Uterus (tissue), 4 donors: ENCODE data around the gene PDCD1LG2. TPM values are rescaled to one million over a fixed set of nuclear protein-coding genes. Genes with fewer than 3 reads are reported as not detected.

Experiments used
- DNase-seq, 2 donors: peaks; one replicate each; pipeline ENCODE4 v3.0.0-alpha.2; 2019 to 2020
- H3K27ac ChIP-seq, 2 donors: fragments of 200-600 bp; sonication (generic); 1 replicate in 1 of 2; 2 replicates in 1 of 2; pipeline ENCODE4 v1.5.1; 2016 to 2018
- H3K27me3 ChIP-seq, 2 donors: fragments of 200-600 bp; sonication (generic); one replicate each; pipeline ENCODE4 v1.5.1; 2018 to 2019; ENCODE audit warnings: control low read depth in 1 of 2
- H3K36me3 ChIP-seq, 2 donors: fragments of 200-600 bp; sonication (generic); one replicate each; pipeline ENCODE4 v1.5.1; 2019; ENCODE audit warnings: control low read depth in 1 of 2
- H3K4me1 ChIP-seq, 2 donors: fragments of 200-600 bp; sonication (generic); one replicate each; pipeline ENCODE4 v1.5.1; 2018 to 2019; ENCODE audit warnings: control low read depth in 1 of 2
- H3K4me3 ChIP-seq, 2 donors: fragments of 200-600 bp; sonication (generic); 1 replicate in 1 of 2; 2 replicates in 1 of 2; pipeline ENCODE4 v1.5.1; 2018 to 2019; ENCODE audit warnings: mild to moderate bottlenecking in 1 of 2
- H3K9me3 ChIP-seq, 2 donors: fragments of 200-600 bp; sonication (generic); one replicate each; pipeline ENCODE4 v1.5.1; 2019; ENCODE audit warnings: control low read depth in 1 of 2
- POLR2A ChIP-seq, 2 donors: fragments of 450-650 bp; IDR thresholded peaks; one replicate each; pipeline ENCODE4 v1.6.1; 2016; ENCODE audit warnings: antibody characterized with exemption in 2 of 2, mild to moderate bottlenecking in 1 of 2, moderate library complexity in 1 of 2
- intact Hi-C: fragments of 100-400 bp; cut with DNase I; formaldehyde crosslinking; loops from one replicate; pipeline ENCODE4 v1.15.1; 2023; ENCODE audit warnings: low total_unique reads
- total RNA-seq, 4 donors: library from RNA; depleted of rRNA in 3 of 4; stranded (reverse); fragments of >200 nt in 3 of 4; gene quantifications; one replicate each; pipeline versions ENCODE4 v1.1.0 to v1.2.4, GENCODE V29; 2014 to 2023
- TF ChIP-seq, protein P1 (sequence below), 4 experiments: fragments of 200-600 bp in 2 of 4; fragments of 450-650 bp in 2 of 4; sonication (generic) in 2 of 4; IDR thresholded peaks; one replicate each; pipeline ENCODE4 v1.5.1; 2016 to 2019; ENCODE audit warnings: antibody characterized with exemption in 4 of 4, mild to moderate bottlenecking in 2 of 4, moderate library complexity in 1 of 4
- donor health status: DM: yes; HTN: yes; CAD: no.

Gene PDCD1LG2
- total RNA-seq, 4 donors from 2014 or later, result 0.77 to 5.0 (median 1.6) TPM

- Histone ChIP-seq H3K27me3 (no peaks in the 10 kb centered on the region), H3K9me3 (no peaks in the 10 kb centered on the region), H3K36me3 (no peaks in the 10 kb centered on the region), H3K4me1 (no peaks in the 10 kb centered on the region), H3K27ac (peak overlapping the region in 1 of 2 donors; percentile 41), H3K4me3 (no peak overlapping the region)
- intact Hi-C loops, result no loop called here
- no peak for TF ChIP-seq POLR2A (IDR thresholded peaks at IDR 0.05)
- TF ChIP-seq, protein P1, sequence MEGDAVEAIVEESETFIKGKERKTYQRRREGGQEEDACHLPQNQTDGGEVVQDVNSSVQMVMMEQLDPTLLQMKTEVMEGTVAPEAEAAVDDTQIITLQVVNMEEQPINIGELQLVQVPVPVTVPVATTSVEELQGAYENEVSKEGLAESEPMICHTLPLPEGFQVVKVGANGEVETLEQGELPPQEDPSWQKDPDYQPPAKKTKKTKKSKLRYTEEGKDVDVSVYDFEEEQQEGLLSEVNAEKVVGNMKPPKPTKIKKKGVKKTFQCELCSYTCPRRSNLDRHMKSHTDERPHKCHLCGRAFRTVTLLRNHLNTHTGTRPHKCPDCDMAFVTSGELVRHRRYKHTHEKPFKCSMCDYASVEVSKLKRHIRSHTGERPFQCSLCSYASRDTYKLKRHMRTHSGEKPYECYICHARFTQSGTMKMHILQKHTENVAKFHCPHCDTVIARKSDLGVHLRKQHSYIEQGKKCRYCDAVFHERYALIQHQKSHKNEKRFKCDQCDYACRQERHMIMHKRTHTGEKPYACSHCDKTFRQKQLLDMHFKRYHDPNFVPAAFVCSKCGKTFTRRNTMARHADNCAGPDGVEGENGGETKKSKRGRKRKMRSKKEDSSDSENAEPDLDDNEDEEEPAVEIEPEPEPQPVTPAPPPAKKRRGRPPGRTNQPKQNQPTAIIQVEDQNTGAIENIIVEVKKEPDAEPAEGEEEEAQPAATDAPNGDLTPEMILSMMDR (IDR thresholded peaks at IDR 0.05), result no peak
- no peak for DNase-seq
Observed at GRCh38 chr9:5499157-5499556, 11.2 kb upstream of the PDCD1LG2 start.

GRCh38 chr9:5499889-5500398, 10.4 kb upstream of the PDCD1LG2 start:
- H3K27me3 ChIP-seq, result no peaks in the 10 kb centered on the region
- no peaks in the 10 kb centered on the region for H3K9me3 ChIP-seq
- no peaks in the 10 kb centered on the region for H3K4me1 ChIP-seq
- TF ChIP-seq, protein P1 (IDR thresholded peaks at IDR 0.05), result no peak
- TF ChIP-seq POLR2A (IDR thresholded peaks at IDR 0.05), result no peak
- H3K4me3 ChIP-seq, result no peak overlapping the region
- DNase-seq, result peak in 1 of 2 donors; percentile 45
- intact Hi-C loops, result no loop called here
- H3K36me3 ChIP-seq, result no peaks in the 10 kb centered on the region
- H3K27ac ChIP-seq, result peak overlapping the region; percentile 20 to 59

GRCh38 chr9:5500441-5501235, 9.7 kb upstream of the PDCD1LG2 start:
- H3K9me3 ChIP-seq, result no peaks in the 10 kb centered on the region
- TF ChIP-seq POLR2A (IDR thresholded peaks at IDR 0.05), result no peak
- TF ChIP-seq, protein P1 (IDR thresholded peaks at IDR 0.05), result no peak
- intact Hi-C loops, result no loop called here
- peak in 1 of 2 donors; percentile 37 for DNase-seq
- H3K4me3 ChIP-seq, result no peak overlapping the region
- H3K4me1 ChIP-seq, result no peaks in the 10 kb centered on the region
- no peaks in the 10 kb centered on the region for H3K27me3 ChIP-seq
- no peaks in the 10 kb centered on the region for H3K36me3 ChIP-seq
- H3K27ac ChIP-seq, result peak overlapping the region; percentile 20 to 59

DNA sequence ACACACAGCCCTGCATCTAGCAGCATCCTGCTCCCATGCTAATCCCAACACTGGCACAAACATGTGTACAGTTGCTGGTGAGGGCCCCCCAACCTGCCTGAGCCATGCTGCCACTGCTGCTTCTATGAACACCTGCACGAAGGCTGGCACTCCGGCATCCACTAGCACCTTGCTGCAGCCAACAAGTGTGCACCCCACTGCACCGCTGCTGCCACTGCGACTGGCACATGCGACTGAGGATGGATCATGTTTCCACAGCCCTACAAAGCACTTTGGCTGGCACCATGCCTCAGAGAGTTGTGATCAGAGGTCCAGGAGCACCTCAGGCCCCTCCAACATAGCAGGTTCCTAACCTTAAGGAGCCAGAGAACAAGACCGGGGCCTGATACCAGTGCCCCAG, 7.8 kb upstream of the PDCD1LG2 start:
- no peaks in the 10 kb centered on the region for H3K9me3 ChIP-seq
- DNase-seq, result no peak
- H3K36me3 ChIP-seq, result no peaks in the 10 kb centered on the region
- H3K27me3 ChIP-seq, result no peaks in the 10 kb centered on the region
- intact Hi-C loops, result no loop called here
- no peak for TF ChIP-seq POLR2A (IDR thresholded peaks at IDR 0.05)
- TF ChIP-seq, protein P1 (IDR thresholded peaks at IDR 0.05), result no peak
- no peaks in the 10 kb centered on the region for H3K4me1 ChIP-seq
- H3K4me3 ChIP-seq, result no peak overlapping the region
- no peak overlapping the region for H3K27ac ChIP-seq

DNA sequence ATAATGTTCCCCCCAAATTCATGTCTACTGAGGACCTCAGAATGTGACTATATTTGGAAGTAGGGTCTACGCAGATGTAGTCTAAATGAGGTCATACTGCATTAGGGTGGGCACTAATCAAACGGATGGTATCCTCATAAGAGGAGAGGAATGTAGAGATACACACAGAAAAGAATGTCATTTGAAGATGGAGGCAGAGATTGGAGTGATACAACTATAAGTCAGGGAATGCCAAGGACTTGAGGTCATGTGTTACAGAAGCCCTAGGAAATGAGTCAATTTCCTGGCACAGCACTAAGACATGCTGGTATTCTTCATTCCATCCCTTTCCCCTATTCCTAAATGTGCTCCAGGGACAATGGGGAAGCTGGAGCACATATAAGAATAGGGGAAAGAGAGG, 758 bp upstream of the PDCD1LG2 start:
- Histone ChIP-seq H3K4me1 (no peaks in the 10 kb centered on the region), H3K9me3 (no peaks in the 10 kb centered on the region), H3K4me3 (no peak overlapping the region), H3K27me3 (no peaks in the 10 kb centered on the region), H3K27ac (peak overlapping the region; percentile 57 to 76), H3K36me3 (no peaks in the 10 kb centered on the region)
- no peak for TF ChIP-seq POLR2A (IDR thresholded peaks at IDR 0.05)
- TF ChIP-seq, protein P1 (IDR thresholded peaks at IDR 0.05), result no peak
- intact Hi-C loops, result no loop called here
- no peak for DNase-seq
